CD4-positive, alpha-beta T cell treated with Interleukin-21 for 1 hour (primary cell): ENCODE measurements around the gene DENND6B.
A peak's percentile ranks its signal among the peaks of the same experiment; 100 is the strongest.

Experiments used
- DNase-seq: peaks from one replicate; pipeline ENCODE4 v3.0.0-alpha.2; 2020

Gene DENND6B

GRCh38 chr22:50269573-50269969, 57.2 kb downstream of the DENND6B start:
- no peak for DNase-seq

GRCh38 chr22:50268655-50269113, 58.1 kb downstream of the DENND6B start:
- no peak for DNase-seq

- peak; percentile 64 for DNase-seq
Observed at GRCh38 chr22:50267591-50268390, 59.0 kb downstream of the DENND6B start.

- DNase-seq = no peak
Observed at GRCh38 chr22:50266994-50267393, 59.8 kb downstream of the DENND6B start.

GRCh38 chr22:50264946-50265669, 61.7 kb downstream of the DENND6B start:
- DNase-seq = no peak

GRCh38 chr22:50264104-50264745, 62.6 kb downstream of the DENND6B start:
- DNase-seq = no peak

GRCh38 chr22:50262973-50263617, 63.7 kb downstream of the DENND6B start:
- no peak for DNase-seq

- no peak for DNase-seq
Observed at GRCh38 chr22:50262460-50262911, 64.3 kb downstream of the DENND6B start.

GRCh38 chr22:50261615-50262459, 65.0 kb downstream of the DENND6B start, which contains the start of gene MAPK12:
Gene MAPK12, minus strand, starts transcription at chr22:50261683. Its CDS starts 174 bp downstream, at chr22:50261509.
- no peak for DNase-seq

GRCh38 chr22:50260801-50261614, 65.8 kb downstream of the DENND6B start:
- DNase-seq = no peak

- DNase-seq = no peak
Observed at GRCh38 chr22:50260434-50260800, 66.4 kb downstream of the DENND6B start.

- no peak for DNase-seq
Observed at GRCh38 chr22:50259302-50259701, 67.5 kb downstream of the DENND6B start.
